ENCODE data around the gene ZNF488. TPM values are rescaled to one million over a fixed set of nuclear protein-coding genes. Genes with fewer than 3 reads are reported as not detected.

ZNF488 gene
- total RNA-seq, 1 donor from 2014 or later = 1.6 TPM

DNA sequence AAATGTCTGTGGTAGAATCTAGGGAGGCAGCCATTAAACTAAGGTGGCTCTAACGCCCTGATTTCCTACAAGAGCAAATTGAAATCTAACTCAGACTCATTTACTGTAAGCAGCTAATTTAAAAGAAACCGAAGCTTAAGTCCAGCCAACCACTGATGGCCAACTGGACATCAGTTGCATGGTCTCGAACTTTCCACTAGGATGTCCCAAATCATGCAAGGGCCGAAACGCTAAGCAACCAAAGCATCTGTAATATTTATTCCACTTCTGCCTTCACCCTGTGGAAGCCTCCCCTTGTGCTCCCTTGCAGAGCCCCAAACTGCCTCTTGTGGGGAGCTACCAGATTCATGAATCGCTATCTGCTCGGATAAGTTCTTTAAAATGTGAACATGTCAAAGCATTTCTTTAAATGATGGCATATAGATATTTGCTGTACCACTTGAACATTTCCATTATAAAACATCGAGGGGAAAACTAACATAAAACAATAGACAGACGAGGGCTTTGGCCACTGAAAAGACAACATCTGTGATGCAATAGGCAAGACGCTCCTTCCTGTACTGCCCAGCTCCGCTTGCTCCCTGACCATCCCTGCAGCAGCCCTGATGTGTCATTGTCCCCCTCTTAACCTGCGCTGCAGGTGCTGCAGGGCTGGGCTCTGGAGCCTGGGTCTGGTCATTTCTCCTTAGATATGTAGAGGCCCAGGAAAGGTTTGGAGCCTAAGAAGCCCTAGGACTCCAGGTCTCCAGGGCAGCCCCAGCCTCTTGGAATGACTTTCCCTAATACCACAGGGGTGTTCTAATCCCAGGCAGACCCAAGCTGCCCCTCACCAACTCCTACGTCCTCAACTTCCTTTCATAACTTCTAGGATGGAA is 38.9 kb downstream of the ZNF488 start:
- Histone ChIP-seq H3K4me1 (ENCODE audit: control insufficient read depth in 3 of 3, insufficient read depth in 3 of 3, low read length in 3 of 3) (no peaks in the 10 kb centered on the region), H3K27ac (ENCODE audit: low read depth, low read length) (no peak overlapping the region), H3K36me3 (ENCODE audit: control insufficient read depth in 3 of 3, insufficient read depth in 3 of 3, low read length in 3 of 3) (no peaks in the 10 kb centered on the region), H3K9ac (ENCODE audit: low read depth in 1 of 3, low read length in 3 of 3) (no peak overlapping the region), H3K4me3 (ENCODE audit: low read length in 3 of 3) (no peak overlapping the region), H3K9me3 (ENCODE audit: control insufficient read depth in 3 of 3, low read length in 3 of 3) (no peaks in the 10 kb centered on the region), H3K27me3 (ENCODE audit: control insufficient read depth in 3 of 3, insufficient read depth in 3 of 3, low read length in 3 of 3) (no peaks in the 10 kb centered on the region)

DNA sequence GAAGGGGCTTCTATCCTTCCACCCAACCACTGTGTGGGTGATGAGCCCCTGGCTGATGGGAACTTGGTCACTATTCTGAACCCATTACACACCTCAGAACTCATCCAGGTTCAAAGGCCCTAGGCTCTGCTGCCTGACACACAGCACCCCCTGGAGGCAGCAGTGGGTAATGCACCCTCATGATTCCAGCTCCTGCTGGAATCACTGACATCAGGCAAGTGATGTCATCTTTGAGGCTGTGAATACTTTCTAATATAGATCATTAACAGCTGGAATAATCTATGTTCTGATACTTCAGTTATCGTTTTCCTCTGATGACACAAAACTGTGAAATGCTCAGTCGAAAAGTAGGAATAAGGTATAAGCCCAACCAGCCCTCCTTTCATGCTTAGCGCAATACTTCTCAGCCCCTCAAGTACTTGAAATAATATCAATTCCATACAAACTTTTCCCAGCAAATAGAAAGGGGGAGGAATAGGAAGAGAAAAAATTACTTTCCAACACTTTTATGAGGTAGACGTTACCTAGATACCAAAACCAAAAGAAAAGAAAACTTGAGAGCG is 43.4 kb downstream of the ZNF488 start:
- H3K36me3 ChIP-seq (ENCODE audit: control insufficient read depth in 3 of 3, insufficient read depth in 3 of 3, low read length in 3 of 3) = no peaks in the 10 kb centered on the region
- H3K4me3 ChIP-seq (ENCODE audit: low read length in 3 of 3) = no peak overlapping the region
- H3K9me3 ChIP-seq (ENCODE audit: control insufficient read depth in 3 of 3, low read length in 3 of 3) = no peaks in the 10 kb centered on the region
- no peak overlapping the region for H3K27ac ChIP-seq (ENCODE audit: low read depth, low read length)
- H3K9ac ChIP-seq (ENCODE audit: low read depth in 1 of 3, low read length in 3 of 3) = no peak overlapping the region
- H3K4me1 ChIP-seq (ENCODE audit: control insufficient read depth in 3 of 3, insufficient read depth in 3 of 3, low read length in 3 of 3) = no peaks in the 10 kb centered on the region
- peaks cover 0 to 3% (median 0%) of the 10 kb centered on the region in 3 donors for H3K27me3 ChIP-seq (ENCODE audit: control insufficient read depth in 3 of 3, insufficient read depth in 3 of 3, low read length in 3 of 3)

DNA sequence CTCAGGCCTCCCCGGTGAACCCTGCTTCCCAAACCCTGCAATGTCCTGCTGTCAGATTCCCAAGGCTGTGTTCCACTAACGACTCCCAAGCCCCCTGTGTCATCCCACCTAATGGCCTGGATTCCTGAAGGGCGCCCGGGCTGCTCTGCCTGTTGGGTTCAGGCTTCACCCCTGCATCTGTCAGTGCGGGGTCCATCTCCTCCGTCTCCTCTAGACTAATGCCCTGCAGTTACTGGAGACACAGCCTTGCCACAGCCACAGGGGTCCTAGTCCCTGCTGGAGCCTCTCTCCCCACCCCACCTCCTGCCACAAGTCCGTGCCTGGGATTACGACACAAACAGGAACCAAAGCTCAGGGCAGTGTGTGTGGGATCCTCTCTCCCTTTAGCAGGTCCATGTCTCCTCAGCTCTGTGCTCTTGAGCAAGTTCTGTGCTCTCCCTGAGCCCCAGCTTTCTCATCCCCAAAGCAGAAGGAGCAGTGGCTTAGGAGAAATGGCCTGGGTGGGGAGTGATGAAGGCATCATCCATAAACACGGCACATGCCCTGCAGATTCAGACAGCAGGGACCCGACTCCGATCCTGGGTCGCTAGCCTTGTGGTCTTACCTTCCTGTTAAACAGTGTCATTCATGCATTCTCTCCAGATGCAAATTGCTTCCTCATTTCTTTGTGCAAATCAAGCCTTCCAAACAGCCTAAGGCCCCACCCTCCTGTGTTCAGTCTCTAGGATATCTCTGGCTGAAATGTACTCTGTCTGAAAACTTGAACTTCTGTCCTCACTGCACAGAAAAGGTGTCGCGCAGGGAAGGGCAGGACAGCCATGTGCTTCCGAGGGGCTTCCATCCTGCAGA is 44.1 kb downstream of the ZNF488 start:
- Histone ChIP-seq H3K27ac (ENCODE audit: low read depth, low read length) (no peak overlapping the region), H3K4me1 (ENCODE audit: control insufficient read depth in 3 of 3, insufficient read depth in 3 of 3, low read length in 3 of 3) (no peaks in the 10 kb centered on the region), H3K9ac (ENCODE audit: low read depth in 1 of 3, low read length in 3 of 3) (no peak overlapping the region)

DNA sequence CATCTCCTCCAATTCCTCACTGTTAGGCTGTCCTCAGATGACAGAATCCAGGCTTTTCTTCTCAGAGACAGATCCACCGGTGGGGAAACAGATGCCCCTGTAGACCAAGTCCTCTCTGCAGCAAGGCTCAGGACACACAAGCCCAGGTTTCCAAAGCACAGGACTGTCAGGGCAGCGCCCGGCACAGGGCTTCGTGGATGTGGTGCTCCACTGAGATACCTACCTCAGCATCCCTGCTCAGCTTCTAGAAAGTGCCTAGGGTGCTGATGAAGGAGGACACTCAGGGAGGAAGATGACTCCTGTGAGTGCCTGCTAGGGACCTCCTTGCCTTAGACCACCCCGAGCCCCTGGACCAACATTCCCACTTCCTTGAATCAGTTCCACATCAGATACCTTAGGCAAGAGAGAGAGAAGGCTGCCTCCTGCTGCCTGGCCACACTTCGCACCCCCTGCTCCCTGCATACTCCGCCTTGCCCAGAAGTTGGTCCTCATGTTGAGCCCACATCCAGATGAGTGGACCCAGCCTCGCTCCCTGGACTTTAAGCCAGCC is 44.8 kb downstream of the ZNF488 start:
- Histone ChIP-seq H3K4me3 (ENCODE audit: low read length in 3 of 3) (no peak overlapping the region), H3K9ac (ENCODE audit: low read depth in 1 of 3, low read length in 3 of 3) (no peak overlapping the region), H3K36me3 (ENCODE audit: control insufficient read depth in 3 of 3, insufficient read depth in 3 of 3, low read length in 3 of 3) (no peaks in the 10 kb centered on the region), H3K27ac (ENCODE audit: low read depth, low read length) (no peak overlapping the region), H3K9me3 (ENCODE audit: control insufficient read depth in 3 of 3, low read length in 3 of 3) (no peaks in the 10 kb centered on the region), H3K4me1 (ENCODE audit: control insufficient read depth in 3 of 3, insufficient read depth in 3 of 3, low read length in 3 of 3) (no peaks in the 10 kb centered on the region), H3K27me3 (ENCODE audit: control insufficient read depth in 3 of 3, insufficient read depth in 3 of 3, low read length in 3 of 3) (peaks cover 0 to 11% (median 2%) of the 10 kb centered on the region in 3 donors)

More for the DNA sequence above, 44.1 kb downstream of the ZNF488 start:
- H3K36me3 ChIP-seq (ENCODE audit: control insufficient read depth in 3 of 3, insufficient read depth in 3 of 3, low read length in 3 of 3) = no peaks in the 10 kb centered on the region
- no peaks in the 10 kb centered on the region for H3K9me3 ChIP-seq (ENCODE audit: control insufficient read depth in 3 of 3, low read length in 3 of 3)
- H3K27me3 ChIP-seq (ENCODE audit: control insufficient read depth in 3 of 3, insufficient read depth in 3 of 3, low read length in 3 of 3) = peaks cover 0 to 6% (median 0%) of the 10 kb centered on the region in 3 donors
- H3K4me3 ChIP-seq (ENCODE audit: low read length in 3 of 3) = no peak overlapping the region

DNA sequence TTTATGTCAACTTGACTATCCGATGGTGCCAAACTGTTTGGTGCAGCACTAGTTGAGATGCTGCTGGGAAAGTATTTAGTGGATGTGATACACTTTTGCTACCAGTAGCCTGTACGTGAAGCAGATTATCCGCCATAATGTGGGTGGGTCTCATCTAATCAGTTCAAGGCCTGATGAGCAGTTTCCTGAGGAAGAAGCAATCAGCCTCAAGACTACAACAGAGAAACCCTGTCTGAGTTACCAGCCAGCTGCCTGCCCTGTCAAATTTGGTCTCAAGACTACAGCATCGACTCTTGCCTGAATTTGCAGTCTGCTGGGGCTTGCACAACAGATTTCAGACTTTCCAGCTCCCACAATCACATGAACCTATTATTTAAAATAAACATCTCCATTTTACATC is 46.8 kb downstream of the ZNF488 start:
- H3K9ac ChIP-seq (ENCODE audit: low read depth in 1 of 3, low read length in 3 of 3) = no peak overlapping the region
- H3K9me3 ChIP-seq (ENCODE audit: control insufficient read depth in 3 of 3, low read length in 3 of 3) = no peaks in the 10 kb centered on the region
- no peak overlapping the region for H3K27ac ChIP-seq (ENCODE audit: low read depth, low read length)
- H3K4me3 ChIP-seq (ENCODE audit: low read length in 3 of 3) = no peak overlapping the region
- no peaks in the 10 kb centered on the region for H3K36me3 ChIP-seq (ENCODE audit: control insufficient read depth in 3 of 3, insufficient read depth in 3 of 3, low read length in 3 of 3)
- peaks cover 0 to 18% (median 5%) of the 10 kb centered on the region in 3 donors for H3K27me3 ChIP-seq (ENCODE audit: control insufficient read depth in 3 of 3, insufficient read depth in 3 of 3, low read length in 3 of 3)
- no peaks in the 10 kb centered on the region for H3K4me1 ChIP-seq (ENCODE audit: control insufficient read depth in 3 of 3, insufficient read depth in 3 of 3, low read length in 3 of 3)

DNA sequence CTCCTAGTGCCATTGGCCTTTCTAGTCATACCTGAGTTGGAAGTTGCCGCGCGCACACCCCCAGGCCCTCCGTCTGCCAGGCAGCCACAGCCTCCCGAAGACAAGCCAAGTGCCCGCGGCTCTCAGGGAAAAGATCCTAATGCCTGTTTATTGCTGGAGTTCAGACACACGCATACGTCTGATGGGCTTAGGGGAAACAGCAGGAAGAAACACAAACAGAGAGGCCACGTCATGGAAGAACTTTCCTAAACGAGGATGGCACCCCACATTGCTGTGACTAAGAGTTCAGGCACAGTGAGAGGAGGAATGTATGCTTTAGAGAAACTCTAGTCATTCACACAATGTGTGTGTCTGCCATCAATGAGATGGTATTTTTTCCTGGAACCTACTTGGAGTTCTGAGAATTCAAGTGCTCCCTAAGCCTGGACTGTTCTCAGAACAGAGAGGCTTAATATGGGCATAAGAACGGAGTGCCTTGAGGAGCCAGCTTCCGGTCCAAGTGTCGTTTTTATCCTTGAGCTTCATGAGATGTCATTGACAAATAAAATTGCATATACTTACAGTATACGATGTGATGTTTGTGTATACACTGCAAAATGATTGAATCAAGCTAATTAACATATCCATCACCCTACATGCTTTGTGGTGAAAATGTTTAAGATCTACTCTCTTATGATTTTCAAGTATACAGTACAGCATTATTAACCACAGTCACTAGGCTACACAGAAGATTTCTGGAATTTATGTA is 47.5 kb downstream of the ZNF488 start:
- Histone ChIP-seq H3K36me3 (ENCODE audit: control insufficient read depth in 3 of 3, insufficient read depth in 3 of 3, low read length in 3 of 3) (no peaks in the 10 kb centered on the region), H3K4me1 (ENCODE audit: control insufficient read depth in 3 of 3, insufficient read depth in 3 of 3, low read length in 3 of 3) (no peaks in the 10 kb centered on the region), H3K9ac (ENCODE audit: low read depth in 1 of 3, low read length in 3 of 3) (no peak overlapping the region), H3K27ac (ENCODE audit: low read depth, low read length) (no peak overlapping the region), H3K9me3 (ENCODE audit: control insufficient read depth in 3 of 3, low read length in 3 of 3) (no peaks in the 10 kb centered on the region), H3K27me3 (ENCODE audit: control insufficient read depth in 3 of 3, insufficient read depth in 3 of 3, low read length in 3 of 3) (peaks cover 0 to 18% (median 5%) of the 10 kb centered on the region in 3 donors), H3K4me3 (ENCODE audit: low read length in 3 of 3) (no peak overlapping the region)

DNA sequence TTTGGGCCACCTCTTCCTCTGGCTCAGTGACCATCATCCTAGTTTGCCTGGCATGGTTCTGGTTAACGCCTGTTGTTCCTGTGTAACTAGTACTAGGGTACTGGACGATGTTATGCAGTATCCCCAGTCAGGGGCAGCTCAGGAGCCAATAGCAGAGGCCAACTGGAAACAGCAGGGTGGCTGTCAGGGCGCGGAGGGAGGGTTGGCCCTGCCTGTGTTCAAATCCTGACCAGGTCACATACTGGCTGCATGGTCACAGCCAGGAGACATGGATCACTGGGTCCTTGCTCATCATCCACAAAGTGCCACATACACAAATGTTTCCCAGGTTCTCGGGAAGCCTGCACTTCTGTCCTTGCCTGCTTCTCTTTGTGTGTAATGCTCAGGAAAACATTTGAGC is 48.2 kb downstream of the ZNF488 start:
- no peak overlapping the region for H3K9ac ChIP-seq (ENCODE audit: low read depth in 1 of 3, low read length in 3 of 3)
- no peak overlapping the region for H3K4me3 ChIP-seq (ENCODE audit: low read length in 3 of 3)

DNA sequence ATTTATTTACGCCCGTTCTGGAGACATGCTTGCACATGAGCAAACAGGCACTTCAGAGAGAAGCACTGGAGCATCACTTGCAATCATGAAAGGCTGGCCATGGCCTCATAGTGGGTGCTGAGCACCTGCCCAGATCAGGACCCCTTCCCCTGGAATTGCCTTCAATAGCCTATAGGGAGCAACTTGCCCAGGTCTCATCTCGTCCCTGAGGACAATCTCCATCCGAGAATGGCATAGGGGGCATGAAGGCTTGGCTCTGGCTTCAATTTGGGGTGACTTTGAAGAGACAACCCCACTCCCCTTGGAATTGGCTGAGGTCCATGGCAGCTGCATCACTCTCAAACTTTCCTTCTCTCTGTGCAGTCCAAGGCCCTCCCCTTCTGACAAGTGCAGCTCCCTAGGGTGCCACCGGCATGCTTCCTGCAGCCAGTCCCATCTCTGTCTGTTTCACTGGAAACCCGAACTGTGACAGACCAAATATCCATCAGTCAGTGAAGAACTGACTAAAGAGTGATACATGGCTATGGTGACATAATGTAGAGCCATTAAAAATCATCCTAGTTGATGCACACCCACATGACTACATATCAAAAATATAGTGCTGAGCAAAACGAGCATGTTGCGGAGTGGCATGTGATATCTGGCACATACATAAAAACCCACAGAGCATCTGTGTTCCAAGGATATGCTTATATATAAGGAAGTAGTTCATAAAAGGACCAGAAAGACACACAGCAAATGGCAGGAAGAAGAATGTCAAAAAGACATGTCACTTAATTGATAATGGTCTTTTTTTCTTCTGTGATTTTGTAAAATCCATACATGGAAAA is 49.4 kb downstream of the ZNF488 start:
- Histone ChIP-seq H3K4me1 (ENCODE audit: control insufficient read depth in 3 of 3, insufficient read depth in 3 of 3, low read length in 3 of 3) (no peaks in the 10 kb centered on the region), H3K9me3 (ENCODE audit: control insufficient read depth in 3 of 3, low read length in 3 of 3) (no peaks in the 10 kb centered on the region), H3K36me3 (ENCODE audit: control insufficient read depth in 3 of 3, insufficient read depth in 3 of 3, low read length in 3 of 3) (no peaks in the 10 kb centered on the region), H3K4me3 (ENCODE audit: low read length in 3 of 3) (no peak overlapping the region), H3K9ac (ENCODE audit: low read depth in 1 of 3, low read length in 3 of 3) (no peak overlapping the region), H3K27me3 (ENCODE audit: control insufficient read depth in 3 of 3, insufficient read depth in 3 of 3, low read length in 3 of 3) (peaks cover 0 to 18% (median 5%) of the 10 kb centered on the region in 3 donors), H3K27ac (ENCODE audit: low read depth, low read length) (no peak overlapping the region)

More for the DNA sequence above, 48.2 kb downstream of the ZNF488 start:
- Histone ChIP-seq H3K27me3 (ENCODE audit: control insufficient read depth in 3 of 3, insufficient read depth in 3 of 3, low read length in 3 of 3) (peaks cover 0 to 18% (median 5%) of the 10 kb centered on the region in 3 donors), H3K9me3 (ENCODE audit: control insufficient read depth in 3 of 3, low read length in 3 of 3) (no peaks in the 10 kb centered on the region), H3K36me3 (ENCODE audit: control insufficient read depth in 3 of 3, insufficient read depth in 3 of 3, low read length in 3 of 3) (no peaks in the 10 kb centered on the region), H3K27ac (ENCODE audit: low read depth, low read length) (no peak overlapping the region), H3K4me1 (ENCODE audit: control insufficient read depth in 3 of 3, insufficient read depth in 3 of 3, low read length in 3 of 3) (no peaks in the 10 kb centered on the region)

DNA sequence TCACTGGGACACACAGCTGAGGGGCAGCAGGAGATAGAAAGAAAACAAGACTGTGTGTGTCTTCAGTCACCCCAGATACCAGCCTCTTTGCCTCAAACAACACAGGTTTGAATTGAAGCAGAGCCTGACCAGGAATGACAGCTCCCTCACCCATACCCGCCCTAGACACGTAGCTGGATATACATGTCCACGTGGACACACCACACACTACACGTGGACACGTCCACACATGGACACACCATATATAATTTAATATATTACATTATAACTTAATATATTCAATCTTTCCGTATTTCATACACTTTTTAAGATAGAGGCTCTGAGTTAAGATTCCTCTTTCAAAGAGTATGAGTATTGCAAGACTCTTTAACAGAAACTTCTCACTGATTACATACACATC is 50.6 kb downstream of the ZNF488 start:
- peaks cover 0 to 18% (median 5%) of the 10 kb centered on the region in 3 donors for H3K27me3 ChIP-seq (ENCODE audit: control insufficient read depth in 3 of 3, insufficient read depth in 3 of 3, low read length in 3 of 3)
- no peak overlapping the region for H3K9ac ChIP-seq (ENCODE audit: low read depth in 1 of 3, low read length in 3 of 3)
- no peaks in the 10 kb centered on the region for H3K4me1 ChIP-seq (ENCODE audit: control insufficient read depth in 3 of 3, insufficient read depth in 3 of 3, low read length in 3 of 3)
- no peaks in the 10 kb centered on the region for H3K36me3 ChIP-seq (ENCODE audit: control insufficient read depth in 3 of 3, insufficient read depth in 3 of 3, low read length in 3 of 3)
- H3K9me3 ChIP-seq (ENCODE audit: control insufficient read depth in 3 of 3, low read length in 3 of 3) = no peaks in the 10 kb centered on the region
- H3K4me3 ChIP-seq (ENCODE audit: low read length in 3 of 3) = no peak overlapping the region
- H3K27ac ChIP-seq (ENCODE audit: low read depth, low read length) = no peak overlapping the region

All from skeletal muscle tissue (tissue), 4 donors.